Activated CD8-positive, alpha-beta memory T cell treated with anti-CD3 and anti-CD28 coated beads, Interleukin-2, amount 50 U/mL, for 4 hours (primary cell): ENCODE results near the gene EVA1B.

Source experiments
- DNase-seq: peaks from one replicate; pipeline ENCODE4 v3.0.0-alpha.2; 2020

Gene EVA1B

DNA sequence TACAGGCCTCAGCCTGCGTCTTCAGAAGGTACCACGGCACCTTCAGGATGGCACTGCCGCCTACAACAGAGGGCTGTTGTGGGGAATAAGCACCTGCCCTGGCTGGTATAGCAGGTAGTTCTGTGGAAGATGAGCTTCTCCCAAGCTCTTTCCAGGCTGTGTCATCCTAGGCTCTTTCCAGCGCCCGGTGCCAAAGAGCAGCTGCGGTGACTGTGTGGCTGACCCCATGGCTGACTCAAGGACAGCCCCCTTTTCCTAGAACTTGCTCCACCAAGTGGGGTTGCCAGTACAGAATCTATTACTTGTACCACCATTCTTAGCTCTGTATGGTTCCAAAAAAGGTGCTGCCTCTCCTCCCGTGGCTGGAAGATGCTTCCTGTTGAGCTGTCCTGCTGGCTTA lies 21.9 kb upstream of the EVA1B start:
- DNase-seq = no peak

DNA sequence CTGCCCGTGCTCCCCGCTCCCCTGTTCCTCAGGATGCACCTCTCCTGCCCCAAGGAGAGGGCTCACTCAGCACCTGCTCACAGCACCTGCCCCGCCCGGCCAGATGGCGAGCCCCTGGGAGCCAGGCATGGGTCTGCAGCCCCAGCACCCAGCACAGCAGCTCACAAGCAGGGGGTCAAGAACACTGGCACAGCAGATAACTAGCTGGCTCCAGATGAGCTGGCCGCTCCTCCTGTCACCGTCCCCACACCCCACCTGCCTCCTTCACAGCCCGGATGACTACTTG lies 20.9 kb upstream of the EVA1B start:
- no peak for DNase-seq

DNA sequence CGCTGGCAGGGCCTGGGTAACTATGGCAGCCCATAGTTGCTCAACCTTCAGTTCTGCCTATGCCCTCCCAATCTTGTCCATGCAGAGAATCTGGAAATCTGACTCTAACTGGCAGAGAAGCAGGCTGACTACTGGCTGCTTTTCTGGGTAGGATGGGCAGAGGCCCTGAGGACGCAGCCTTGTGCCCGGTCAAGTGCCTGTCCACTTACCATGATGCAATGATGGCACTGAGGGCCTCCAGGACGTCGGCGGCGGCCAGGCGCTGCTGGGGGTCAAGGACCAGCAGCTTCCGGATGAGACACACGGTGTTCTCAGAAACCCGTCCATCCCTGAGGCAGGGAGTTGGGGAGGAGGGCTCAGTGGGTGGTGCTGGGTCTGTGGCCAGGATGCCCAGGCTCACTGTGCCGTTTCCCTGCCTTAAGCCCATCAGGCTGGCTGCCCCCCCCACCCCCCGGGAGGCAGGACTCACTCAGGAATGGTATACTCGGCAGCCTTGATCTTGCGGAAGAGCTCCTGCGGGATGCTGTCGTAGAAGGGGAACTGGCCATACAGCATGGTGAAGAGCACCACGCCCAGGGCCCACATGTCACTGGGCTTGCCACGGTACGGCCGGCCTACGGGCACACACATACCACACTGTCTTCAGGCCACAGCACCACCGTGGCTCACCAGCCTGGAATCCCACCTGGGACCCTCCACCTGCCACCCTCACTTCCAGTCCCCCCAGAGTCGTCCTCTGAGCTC lies 20.4 kb upstream of the EVA1B start:
- DNase-seq = no peak

DNA sequence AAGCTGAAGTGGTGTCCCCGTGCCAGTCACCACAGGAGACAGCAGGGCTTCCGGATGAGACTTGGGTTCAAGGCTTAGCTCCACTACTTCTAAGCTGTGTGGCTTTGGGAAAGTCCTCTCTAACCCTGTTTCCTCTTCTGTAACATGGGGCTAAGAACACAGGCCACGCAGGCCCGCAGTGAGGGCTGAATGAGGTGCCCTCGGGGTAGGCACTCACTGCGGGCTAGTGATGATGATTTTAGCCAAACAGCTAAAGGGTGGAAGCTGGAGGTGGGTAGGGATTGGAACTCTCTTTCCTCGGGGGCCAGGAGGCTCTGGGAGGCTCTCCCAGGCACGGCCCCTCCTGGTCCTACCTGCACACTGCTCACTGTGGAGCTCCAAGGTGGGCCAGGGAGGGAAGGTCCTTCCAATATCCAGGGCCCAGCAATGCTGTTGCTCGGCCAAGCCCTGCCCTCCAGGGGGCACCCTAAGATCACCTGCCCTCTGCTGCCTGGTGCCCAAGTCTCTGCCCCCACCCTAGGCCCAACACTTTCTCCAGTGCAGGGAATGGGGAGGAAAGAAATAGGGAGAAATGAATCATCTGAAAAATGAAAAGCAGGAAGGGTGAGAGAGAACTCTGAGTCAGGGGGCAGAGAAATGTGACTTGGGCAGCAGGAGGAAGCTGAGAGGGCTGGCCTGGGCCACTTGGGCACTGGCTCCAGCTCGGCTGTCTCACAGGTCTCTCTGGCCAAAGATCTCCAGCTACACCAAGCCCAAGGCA lies 19.2 kb upstream of the EVA1B start:
- peak; percentile 63 for DNase-seq

DNA sequence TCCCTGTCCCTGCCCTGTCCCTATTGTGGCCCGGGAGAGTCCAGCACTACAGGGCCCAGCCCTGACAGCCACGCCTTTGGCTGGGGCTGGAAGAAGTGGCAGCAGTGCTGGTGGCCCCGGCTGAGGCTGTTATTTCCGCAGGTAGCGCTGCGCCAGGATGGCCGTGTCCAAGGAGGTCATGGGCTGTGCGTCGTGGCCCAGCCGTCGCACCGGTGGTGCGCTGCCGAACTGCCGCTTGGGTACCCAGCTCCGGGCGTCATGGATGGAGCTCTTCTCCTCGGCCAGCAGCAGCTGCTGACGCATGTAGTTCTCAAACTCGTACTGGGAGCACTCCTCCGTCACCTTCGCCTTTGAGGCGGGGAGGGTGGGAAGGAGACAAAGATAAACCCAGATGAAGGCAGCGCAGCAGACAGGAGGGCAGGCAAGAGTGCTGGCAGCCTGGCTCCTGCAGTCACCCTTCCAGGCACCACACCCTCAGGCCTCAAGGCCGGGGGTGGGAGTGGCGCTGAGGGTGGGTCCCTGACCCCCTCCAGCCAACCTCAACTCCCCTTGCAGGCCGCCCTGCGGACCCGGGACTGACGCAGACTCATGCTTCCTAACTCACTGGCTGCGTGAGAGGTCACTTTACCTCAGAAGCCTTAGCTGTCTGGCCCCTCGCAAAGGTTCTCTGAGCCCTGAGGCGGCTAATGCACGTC lies 18.3 kb upstream of the EVA1B start:
- no peak for DNase-seq

DNA sequence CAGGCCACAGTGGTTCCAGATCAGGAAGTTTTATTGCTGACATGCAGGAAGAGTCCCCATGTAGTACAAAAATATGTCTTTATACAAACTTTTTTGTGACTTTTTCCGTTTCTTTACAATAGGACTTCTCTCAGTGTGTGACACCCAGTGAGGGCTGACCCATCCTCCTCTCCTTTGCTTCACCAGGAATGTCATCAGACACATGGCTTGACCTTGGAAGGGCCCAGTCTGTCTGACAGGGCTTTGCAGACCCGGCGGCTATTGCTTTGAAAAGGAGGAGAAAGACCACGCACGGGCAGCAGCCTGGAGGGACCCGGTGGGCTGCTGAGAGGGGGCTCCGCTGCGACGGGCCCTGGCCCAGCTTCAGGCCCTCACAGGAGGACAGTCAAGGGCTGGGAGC lies 16.2 kb upstream of the EVA1B start:
- no peak for DNase-seq

DNA sequence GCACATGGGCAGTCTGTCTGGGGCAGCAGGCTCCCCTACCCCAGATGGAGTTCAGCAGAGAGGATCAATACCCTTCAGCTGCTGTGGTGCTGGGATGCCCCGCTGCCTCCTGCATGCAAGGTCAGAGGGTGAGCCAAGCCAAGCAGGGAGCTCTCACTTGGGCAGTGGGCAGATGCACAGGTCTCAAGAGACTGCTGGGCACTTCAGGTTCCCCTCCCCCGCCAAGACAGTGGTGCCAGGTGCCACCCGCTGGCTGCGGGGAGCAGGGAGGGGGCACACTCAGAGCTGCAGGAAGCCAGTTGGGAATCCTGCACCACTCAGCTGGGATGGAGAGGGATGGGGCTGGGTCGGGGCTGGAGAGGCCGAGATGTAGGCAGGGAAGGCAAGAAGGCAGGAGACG lies 15.8 kb upstream of the EVA1B start:
- DNase-seq = no peak

DNA sequence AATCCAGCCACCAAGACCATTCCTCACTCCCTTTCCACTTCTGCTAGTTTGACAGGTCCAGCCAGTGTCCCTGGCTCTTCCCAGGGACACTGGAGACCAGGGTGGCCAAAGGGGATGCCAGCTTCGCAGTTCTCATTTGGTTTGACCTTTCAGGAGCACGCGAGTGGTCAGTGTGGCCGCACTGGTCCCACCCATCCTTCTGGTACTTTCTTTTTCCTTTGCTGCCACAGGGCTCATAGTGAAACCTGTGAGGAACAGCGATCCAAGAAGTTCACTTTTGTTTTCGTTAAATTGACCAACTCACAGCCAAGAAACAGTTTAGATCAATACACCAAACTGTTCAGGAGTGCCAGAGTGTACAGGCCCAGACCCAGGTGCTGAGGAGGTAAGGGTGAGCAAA lies 14.4 kb upstream of the EVA1B start:
- DNase-seq = no peak

DNA sequence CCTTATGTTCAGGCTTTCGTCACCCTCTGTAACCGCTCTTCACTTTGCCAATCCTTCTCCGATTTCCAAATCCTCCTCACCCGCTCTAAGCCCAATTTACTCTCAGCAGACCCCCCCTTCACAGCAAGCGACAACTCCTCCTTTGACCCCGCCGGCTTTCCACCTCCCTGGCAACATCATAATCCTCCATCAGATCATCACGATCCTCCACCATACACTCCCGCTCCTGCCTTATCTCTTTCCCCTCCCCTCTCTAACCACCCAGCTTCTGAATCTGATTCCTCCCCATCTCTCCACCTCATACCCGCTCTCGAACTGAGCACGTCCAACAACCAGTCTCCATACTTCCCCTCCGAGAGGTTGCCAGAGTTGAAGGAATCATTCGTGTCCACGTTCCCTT lies 7.5 kb upstream of the EVA1B start:
- no peak for DNase-seq

DNA sequence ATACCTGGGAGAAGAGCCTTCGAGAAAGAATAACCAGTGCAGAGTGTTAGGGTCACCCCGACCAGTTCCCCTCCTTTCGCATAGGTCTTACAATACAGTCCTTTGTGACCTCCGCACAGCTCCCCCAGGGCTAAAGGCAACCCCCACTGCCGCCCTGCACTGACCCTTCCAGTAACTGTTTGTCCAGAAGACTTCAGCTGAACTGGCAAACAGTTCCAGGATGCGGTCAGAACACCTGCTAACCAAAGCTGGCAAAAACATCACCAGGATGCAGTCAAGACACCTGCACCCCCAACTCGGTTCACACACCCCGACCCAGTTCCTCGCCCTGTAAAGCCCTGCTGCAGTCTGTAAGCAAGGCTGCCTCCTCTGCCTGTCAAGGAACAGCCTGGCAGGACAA lies 6.4 kb upstream of the EVA1B start:
- DNase-seq = no peak

DNA sequence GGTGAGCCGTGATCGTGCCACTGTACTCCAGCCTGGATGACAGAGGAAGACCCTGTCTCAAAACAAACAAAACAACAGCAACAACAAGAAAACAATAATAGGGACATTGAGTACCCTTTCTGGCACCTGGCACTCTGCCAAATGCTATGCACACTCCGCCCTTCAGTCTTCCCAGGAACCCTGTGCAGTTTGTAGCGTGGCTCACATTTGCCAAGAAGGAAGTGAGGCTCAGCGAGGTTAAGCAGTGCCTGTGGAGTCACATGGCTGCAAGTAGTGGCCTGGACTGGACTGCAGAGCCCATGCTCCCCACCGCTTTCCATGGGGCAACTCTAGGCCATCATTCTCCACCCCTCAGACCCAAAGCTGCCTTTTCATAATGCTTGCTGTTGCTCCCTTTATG lies 5.3 kb upstream of the EVA1B start:
- DNase-seq = no peak

DNA sequence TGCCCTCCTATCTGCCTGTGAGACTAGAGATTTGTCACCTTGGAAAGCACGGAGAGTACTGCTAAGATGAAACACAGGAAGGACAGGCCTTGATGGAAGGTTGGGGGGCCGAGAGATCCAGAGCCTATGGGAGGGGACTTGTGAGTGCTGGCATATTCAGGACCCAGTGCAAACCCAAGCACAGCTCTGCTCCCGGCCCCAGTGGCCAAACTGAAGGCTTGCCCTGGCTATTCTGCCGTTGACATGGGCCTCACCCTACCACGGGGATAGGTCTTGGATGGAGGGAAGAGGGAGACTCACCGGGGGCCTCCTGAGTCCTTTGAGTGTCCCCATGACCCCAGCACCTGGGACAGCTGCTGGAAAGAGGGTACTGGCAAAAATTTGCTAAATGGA lies 4.6 kb upstream of the EVA1B start:
- no peak for DNase-seq

DNA sequence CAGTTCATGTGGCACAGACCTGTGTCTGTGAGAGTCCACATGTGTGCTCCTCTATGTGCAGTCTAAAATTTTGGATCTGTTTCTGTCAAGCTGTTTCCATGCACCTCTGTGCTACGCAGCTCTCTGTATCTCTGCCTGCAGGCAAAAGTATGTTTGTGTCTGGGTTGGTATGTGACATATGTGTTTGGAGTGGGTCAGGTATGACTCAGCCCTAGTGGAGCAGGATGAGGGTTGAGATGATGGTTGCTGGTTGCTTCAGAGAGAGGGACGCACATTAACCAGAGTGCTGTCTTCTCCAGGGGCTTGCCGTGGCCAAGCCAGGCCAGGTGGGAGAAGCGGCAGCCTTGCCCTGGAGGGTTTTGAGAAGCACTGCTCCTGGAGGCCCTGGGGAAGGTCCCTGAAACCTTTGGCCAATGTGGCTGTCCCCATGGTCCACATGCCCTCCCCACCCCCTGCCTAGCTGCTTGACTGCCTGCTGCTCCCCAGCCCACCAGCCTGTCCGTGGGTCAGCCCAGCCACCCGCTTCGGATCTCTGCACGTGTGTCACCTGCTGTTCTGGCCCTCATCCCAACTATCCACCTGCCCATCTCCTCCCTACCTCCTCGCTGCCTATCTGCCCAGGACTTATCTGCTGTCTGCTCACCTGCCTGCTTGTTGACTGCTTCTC lies 4.1 kb upstream of the EVA1B start:
- no peak for DNase-seq

DNA sequence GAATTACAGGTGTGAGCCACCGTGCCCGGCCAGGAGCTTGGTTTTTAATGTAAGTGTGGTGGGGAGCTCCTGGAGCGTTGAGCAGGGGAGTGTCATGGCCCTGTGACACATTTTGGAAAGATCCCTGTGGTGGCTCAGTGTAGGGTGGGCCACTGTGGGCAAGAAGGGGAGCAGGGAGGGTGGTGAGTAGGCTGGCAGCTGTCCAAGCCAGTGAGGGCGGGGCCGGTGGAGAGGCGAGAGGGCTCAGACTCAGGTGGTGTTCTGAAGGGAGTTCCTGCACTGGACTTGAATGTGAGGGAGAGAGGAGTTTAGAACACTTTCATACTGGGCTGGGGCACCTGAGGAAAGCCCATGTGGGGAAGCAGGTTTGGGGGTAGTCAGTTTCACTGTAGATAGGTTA lies 3.1 kb upstream of the EVA1B start:
- DNase-seq = no peak

DNA sequence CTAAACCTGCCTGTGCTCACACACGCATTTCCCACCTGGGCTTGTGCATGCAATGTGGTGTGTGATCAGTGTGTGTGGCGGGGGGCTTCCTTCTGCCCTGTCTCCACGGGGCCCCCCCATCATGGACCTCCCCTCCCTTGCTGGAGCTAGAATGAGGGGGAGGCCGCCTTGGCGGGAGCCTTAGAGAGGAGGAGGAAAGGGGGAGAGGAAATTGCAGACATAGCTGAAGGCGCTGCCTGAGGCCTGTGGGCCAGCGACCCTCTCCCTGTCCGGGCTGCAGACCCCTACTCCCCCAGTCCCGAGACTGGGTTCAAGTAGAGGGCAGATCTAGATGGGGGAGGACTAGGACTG lies 883 bp upstream of the EVA1B start:
- no peak for DNase-seq

DNA sequence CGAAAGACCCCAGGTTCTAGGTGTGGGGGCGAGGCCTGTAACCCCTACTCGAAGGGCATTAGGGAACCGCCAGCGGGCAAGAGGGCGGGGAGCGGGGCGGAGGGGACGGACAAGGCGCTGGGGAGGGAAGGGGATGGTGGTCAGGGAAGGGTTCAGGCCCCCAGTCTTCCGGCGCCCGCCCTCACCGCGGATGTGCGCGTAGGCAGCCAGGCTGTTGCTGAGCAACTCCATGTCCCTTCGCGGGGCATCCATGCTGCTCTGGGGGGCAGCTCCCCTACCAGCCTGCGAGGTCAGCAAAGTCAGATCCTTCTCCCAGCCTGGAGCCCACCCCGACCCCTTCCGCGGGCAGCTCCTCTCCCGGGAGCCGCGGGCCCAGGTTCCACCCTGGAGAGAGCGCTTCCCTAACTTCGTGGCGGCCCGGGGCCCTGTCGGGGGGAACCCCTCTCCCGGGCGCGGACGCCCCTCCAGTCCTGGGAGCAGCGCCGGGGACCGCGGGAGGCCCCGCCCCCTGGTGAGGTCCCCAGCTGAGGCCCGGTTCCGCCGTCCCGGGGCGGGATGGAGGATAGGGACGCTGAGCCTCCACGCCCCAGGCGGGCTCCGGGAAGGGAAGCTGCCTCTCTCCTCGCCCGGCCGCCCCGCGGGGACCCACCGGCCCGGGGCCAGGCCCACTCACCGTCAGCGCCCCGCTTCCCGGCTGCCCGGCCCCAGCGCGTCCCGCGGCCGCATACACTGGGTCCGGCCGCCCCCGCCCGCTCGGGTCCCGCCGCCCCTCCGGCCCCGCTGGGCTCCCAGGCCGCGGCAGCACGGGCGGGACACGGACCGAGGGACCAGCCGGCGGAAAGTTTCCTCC lies 434 bp downstream of the EVA1B start:
- DNase-seq = no peak

DNA sequence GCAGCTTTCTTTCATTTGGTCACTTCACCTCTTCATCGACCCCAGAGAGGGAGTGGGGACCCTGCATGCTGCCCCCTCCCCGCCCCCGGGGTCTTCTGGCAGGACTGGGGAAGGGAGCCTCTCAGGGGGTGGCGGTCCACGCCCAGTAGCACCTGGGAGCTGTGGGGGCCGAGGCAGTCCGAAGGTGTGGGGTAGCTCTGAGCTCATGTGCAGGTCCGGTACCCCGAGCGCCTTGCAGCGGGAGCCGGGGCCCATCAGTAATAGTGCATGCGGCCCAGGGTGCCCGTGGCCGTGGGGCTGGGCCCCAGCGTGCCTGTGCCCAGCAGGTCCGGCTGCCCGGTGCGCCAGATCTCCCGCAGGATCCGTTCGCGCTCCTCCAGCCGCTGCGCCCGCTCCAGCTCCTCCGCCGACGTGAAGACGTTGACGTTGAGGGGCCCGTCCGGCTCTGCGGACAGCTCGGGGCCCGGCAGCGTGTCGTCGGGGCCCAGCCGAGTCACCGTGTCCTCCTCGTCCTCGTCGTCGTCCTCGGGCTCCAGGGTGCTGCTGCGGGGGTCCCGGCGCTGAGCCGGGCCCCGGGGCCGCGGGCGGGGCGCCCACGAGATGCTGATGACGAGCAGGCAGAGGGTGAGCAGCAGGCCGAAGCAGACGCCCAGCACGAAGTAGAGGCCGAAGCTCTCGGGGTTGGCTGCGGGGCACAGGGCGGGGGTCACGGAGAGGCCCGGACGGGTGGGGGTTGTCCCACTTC lies 1.2 kb downstream of the EVA1B start:
- DNase-seq = no peak

DNA sequence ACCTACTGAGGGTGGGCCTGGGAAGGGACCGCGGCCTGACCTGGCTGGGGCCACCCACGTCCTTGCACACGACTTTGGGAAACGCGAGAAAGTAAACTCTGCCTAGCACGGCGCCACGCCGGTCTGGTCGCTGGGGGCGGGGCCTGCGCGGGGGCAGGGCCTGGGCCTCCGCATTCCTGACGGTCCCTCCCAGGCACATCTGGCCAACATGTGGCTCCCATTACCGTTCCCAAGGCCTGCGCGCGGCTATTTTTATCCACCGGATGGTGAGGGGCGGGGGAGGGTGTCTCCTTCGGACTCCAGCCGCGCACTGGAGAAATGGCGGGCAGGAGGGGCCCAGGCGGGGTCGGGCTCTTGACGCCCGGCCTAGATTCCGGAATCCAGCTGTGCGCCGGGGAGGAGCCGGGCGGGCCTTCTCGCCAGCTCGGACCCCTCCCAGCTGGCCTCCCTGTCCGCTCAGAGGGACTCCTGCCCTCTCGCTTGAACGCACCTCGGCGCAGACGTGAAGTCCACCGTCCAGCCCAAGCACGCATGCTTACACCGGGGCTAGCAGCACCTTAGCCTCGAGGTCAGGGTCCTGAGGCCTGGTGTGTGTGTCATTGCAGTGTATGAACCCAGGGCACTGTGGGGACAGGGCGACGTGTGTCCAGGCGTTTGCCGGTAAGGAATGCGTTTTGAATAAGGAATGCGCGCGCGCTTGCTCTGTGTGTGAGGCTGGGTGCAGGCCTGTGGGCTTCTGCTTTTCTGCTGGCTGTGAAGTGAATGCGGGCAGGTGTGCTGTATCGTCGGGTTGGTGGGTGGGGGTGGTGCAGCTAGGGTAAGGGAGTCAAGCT lies 2.1 kb downstream of the EVA1B start:
- no peak for DNase-seq

DNA sequence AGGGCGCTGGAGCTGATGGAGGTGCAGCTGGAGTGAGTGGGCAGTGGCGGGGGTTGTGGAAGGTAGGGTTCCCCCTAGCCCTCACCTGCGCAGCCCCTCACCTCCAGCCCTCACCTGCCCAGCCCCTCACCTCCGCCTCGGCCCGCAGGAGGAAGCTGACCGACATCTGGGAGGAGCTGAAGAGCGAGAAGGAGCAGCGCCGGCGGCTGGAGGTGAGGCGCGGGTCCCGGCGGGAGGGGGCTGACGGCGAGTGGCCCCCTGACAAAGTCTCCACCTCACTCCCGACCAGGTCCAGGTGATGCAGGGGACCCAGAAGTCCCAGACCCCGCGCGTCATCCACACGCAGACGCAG lies 2.7 kb downstream of the EVA1B start:
- DNase-seq = no peak

DNA sequence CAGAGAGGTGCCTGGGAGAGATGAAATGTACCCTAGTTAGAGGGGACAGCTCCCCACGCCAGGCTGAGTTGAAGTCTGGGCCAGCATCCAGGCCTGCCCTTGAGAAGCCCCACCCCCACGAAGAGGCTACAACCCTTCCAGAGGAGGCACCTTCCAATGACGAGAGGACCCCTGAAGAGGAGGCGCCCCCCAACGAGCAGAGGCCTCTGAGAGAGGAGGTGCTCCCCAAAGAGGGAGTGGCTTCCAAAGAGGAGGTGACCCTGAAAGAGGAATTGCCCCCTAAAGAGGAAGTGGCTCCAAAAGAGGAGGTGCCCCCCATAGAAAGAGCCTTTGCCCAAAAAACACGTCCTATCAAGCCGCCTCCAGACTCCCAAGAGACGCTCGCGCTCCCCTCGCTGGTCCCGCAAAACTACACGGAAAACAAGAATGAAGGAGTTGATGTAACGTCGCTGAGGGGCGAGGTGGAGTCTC lies 3.1 kb downstream of the EVA1B start:
- DNase-seq = no peak

DNA sequence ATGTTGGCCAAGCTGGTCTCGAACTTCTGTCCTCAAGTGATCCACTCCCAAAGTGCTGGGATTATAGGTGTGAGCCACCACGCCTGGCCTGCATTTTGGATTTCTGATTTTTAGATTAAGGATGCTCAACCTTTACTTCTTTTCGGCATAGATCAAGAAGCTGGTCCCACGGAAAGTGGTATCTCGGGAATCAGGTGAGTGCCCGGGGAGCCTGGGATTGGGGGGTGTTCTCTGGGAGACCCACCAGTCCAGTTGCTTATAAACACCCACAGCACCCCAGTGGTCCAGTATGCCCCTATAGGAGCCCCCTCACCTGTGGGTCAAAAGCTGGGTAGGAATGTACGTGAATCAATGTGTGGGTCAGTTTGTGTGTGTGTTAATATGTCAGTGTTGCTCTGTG lies 14.0 kb downstream of the EVA1B start:
- no peak for DNase-seq
